ENCODE measurements around the gene CEP72.

DNA sequence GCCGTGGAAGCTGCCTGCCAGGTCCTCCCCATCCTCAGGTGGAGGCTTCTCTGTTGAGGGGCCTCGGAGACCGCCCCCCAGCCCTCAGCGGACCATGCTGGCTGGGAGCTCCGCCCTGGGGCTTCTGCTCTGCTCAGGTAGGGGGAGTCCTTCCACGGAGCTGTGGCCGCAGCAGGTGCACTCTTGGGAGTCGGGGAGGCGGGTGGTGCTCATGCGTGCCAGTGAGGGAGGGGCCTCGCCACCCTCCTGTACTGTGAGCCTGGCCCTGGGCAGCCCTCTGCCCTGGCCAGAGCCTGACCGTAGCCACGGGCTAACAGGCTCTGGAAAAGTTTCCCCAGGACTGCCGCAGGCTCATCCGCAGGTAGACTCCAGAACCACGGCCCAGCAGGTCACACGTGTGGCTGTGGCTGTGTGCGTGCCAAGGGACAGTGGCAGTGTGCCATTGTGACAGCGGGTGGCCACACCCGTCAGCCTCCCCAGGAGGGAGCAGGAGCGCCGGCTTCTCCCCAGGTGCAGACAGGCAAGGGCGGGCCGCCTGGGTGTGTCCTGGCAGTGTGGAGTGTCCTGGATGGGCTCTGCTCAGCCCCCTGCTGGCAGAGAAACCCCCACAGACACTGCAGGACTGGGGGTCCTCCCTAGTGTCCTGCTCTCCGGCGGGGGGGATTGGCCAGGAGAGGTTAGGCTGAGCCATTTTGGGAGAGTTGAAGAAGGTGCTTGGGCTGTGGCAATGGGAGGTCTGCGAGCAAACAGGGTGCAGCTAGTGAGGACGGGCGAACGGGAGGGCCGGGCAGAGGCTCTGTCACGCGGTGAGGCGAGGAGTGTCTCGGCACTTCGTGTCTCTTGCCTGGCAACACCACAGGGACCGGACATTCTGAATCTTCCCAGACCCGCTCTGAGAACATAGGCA, 51.5 kb downstream of the CEP72 start:
- no peak for TF ChIP-seq EP300 (IDR thresholded peaks at IDR 0.05)
- TF ChIP-seq CTCF (IDR thresholded peaks at IDR 0.05): peak in 1 of 4 experiments; percentile 8
